Anterior cingulate cortex (tissue), 58 donors: Measurements from ENCODE around the gene SLC5A8.

Source experiments
- DNase-seq, 58 donors: peaks; one replicate each; lab custom pipeline; 2025; lab: John Stamatoyannopoulos, UW

SLC5A8 gene

GRCh38 chr12:101209319-101210302 is at the start of gene SLC5A8:
SLC5A8 (minus strand) TSS chr12:101210238; CDS start chr12:101209848, 390 bp downstream.
- peak in 2 of 58 donors; percentile 1 to 3 for DNase-seq

GRCh38 chr12:101257357-101257756 is 47.3 kb upstream of the SLC5A8 start:
- no peak for DNase-seq

GRCh38 chr12:101256266-101256665 is 46.2 kb upstream of the SLC5A8 start:
- DNase-seq: no peak

GRCh38 chr12:101243616-101244015 is 33.6 kb upstream of the SLC5A8 start:
- DNase-seq: no peak

- no peak for DNase-seq
Observed at GRCh38 chr12:101243074-101243473, 33.0 kb upstream of the SLC5A8 start.

GRCh38 chr12:101238800-101239329 is 28.8 kb upstream of the SLC5A8 start:
- DNase-seq: no peak

- no peak for DNase-seq
Observed at GRCh38 chr12:101238306-101238705, 28.3 kb upstream of the SLC5A8 start.

- DNase-seq: no peak
Observed at GRCh38 chr12:101235686-101236085, 25.6 kb upstream of the SLC5A8 start.

GRCh38 chr12:101231636-101232035 is 21.6 kb upstream of the SLC5A8 start:
- DNase-seq: no peak

- no peak for DNase-seq
Observed at GRCh38 chr12:101230547-101230946, 20.5 kb upstream of the SLC5A8 start.

GRCh38 chr12:101229841-101230241 is 19.8 kb upstream of the SLC5A8 start:
- peak in 1 of 58 donors; percentile 4 for DNase-seq

GRCh38 chr12:101221301-101221700 is 11.3 kb upstream of the SLC5A8 start:
- DNase-seq: no peak

- no peak for DNase-seq
Observed at GRCh38 chr12:101216810-101217209, 6.8 kb upstream of the SLC5A8 start.

GRCh38 chr12:101207086-101207780 is 2.8 kb downstream of the SLC5A8 start:
- no peak for DNase-seq

- peak in 1 of 58 donors; percentile 5 for DNase-seq
Observed at GRCh38 chr12:101204602-101205304, 5.3 kb downstream of the SLC5A8 start.

- DNase-seq: no peak
Observed at GRCh38 chr12:101200824-101201223, 9.2 kb downstream of the SLC5A8 start.

GRCh38 chr12:101200145-101200544 is 9.9 kb downstream of the SLC5A8 start:
- no peak for DNase-seq

GRCh38 chr12:101186291-101186690 is 23.7 kb downstream of the SLC5A8 start:
- DNase-seq: no peak

- no peak for DNase-seq
Observed at GRCh38 chr12:101181776-101182175, 28.3 kb downstream of the SLC5A8 start.

GRCh38 chr12:101174541-101174940 is 35.5 kb downstream of the SLC5A8 start:
- DNase-seq: no peak
